ENCODE results near the gene PLAC1. TPM values are rescaled to one million over a fixed set of nuclear protein-coding genes. Genes with fewer than 3 reads are reported as not detected.

The PLAC1 gene
- total and polyA plus RNA-seq, 9 donors: 0.12 to 0.62 (median 0.40) TPM; not detected in 4

GRCh38 chrX:134688031-134688823 lies 30.0 kb upstream of the PLAC1 start:
- no peaks in the 10 kb centered on the region for H3K36me3 ChIP-seq
- no peak overlapping the region for H3K4me3 ChIP-seq
- no peak for DNase-seq
- H3K27ac ChIP-seq: no peak overlapping the region
- H3K27me3 ChIP-seq: no peaks in the 10 kb centered on the region
- intact Hi-C loops (cut with DNase I): no loop called here
- no peaks in the 10 kb centered on the region for H3K9me3 ChIP-seq
- H3K4me1 ChIP-seq (ENCODE audit: insufficient read depth): no peaks in the 10 kb centered on the region
- WGBS, 3 donors: 73 to 82% (median 75%) methylated on average over 5 of the region's 5 CpGs
- TF ChIP-seq CTCF (IDR thresholded peaks at IDR 0.05) (no peak), POLR2A (IDR thresholded peaks at IDR 0.05) (no peak), EP300 (IDR thresholded peaks at IDR 0.05) (no peak)

- no peak for DNase-seq
- Histone ChIP-seq H3K4me3 (no peak overlapping the region), H3K9me3 (no peaks in the 10 kb centered on the region), H3K27ac (no peak overlapping the region), H3K4me1 (ENCODE audit: insufficient read depth) (no peaks in the 10 kb centered on the region), H3K36me3 (no peaks in the 10 kb centered on the region), H3K27me3 (no peaks in the 10 kb centered on the region)
- TF ChIP-seq CTCF (IDR thresholded peaks at IDR 0.05) (no peak), EP300 (IDR thresholded peaks at IDR 0.05) (no peak), POLR2A (IDR thresholded peaks at IDR 0.05) (no peak)
- 71 to 85% (median 84%) methylated on average over 5 of the region's 5 CpGs for WGBS, 3 donors
- intact Hi-C loops (cut with DNase I): no loop called here
These were observed 27.4 kb upstream of the PLAC1 start for GRCh38 chrX:134685668-134686067.

DNA sequence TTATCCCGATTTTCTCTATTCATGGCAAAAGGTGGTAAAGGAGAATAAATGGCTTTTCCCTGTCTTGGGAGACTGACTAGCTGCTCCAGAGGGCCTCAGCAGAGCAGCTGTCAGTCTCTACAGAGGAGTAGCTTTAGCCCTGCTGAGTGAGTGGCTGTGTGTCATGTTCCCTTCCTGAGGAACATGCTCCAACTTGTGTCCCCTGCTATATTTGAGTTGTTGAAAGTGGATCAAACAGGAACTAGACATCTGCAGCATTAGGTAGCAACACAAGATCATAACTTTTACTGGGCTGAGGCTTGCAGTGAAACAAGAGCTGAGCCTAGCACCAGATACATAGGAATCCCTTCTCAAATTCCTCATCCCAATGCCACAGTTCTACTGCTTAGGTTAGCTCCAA lies 26.7 kb upstream of the PLAC1 start:
- intact Hi-C loops (cut with DNase I): no loop called here
- 62 to 76% (median 73%) methylated on average over 1 of the region's 1 CpG for WGBS, 3 donors

GRCh38 chrX:134683351-134684005 lies 25.2 kb upstream of the PLAC1 start:
- DNase-seq: no peak
- H3K36me3 ChIP-seq: no peaks in the 10 kb centered on the region
- intact Hi-C loops (cut with DNase I): no loop called here
- TF ChIP-seq POLR2A (IDR thresholded peaks at IDR 0.05) (no peak), EP300 (IDR thresholded peaks at IDR 0.05) (no peak), CTCF (IDR thresholded peaks at IDR 0.05) (no peak)
- no peaks in the 10 kb centered on the region for H3K27me3 ChIP-seq
- H3K27ac ChIP-seq: no peak overlapping the region
- no peak overlapping the region for H3K4me3 ChIP-seq
- H3K4me1 ChIP-seq (ENCODE audit: insufficient read depth): no peaks in the 10 kb centered on the region
- WGBS, 3 donors: 56 to 74% (median 66%) methylated on average over 3 of the region's 3 CpGs
- H3K9me3 ChIP-seq: no peaks in the 10 kb centered on the region

More for the DNA sequence above, 26.7 kb upstream of the PLAC1 start:
- no peaks in the 10 kb centered on the region for H3K27me3 ChIP-seq
- H3K27ac ChIP-seq: no peak overlapping the region
- H3K4me1 ChIP-seq (ENCODE audit: insufficient read depth): no peaks in the 10 kb centered on the region
- no peaks in the 10 kb centered on the region for H3K9me3 ChIP-seq
- TF ChIP-seq POLR2A (IDR thresholded peaks at IDR 0.05) (no peak), CTCF (IDR thresholded peaks at IDR 0.05) (no peak), EP300 (IDR thresholded peaks at IDR 0.05) (no peak)
- no peak for DNase-seq
- no peaks in the 10 kb centered on the region for H3K36me3 ChIP-seq
- H3K4me3 ChIP-seq: no peak overlapping the region

Measured in ovary (tissue), 9 donors.